CD4-positive, alpha-beta T cell treated with Interferon alpha-2 for 1 hour (primary cell): ENCODE measurements around the gene C9orf50.

Source experiments
- DNase-seq, 2 donors: peaks; one replicate each; pipeline ENCODE4 v3.0.0-alpha.2; 2020 to 2022

C9orf50 gene

GRCh38 chr9:129630967-129631673 lies 10.2 kb upstream of the C9orf50 start:
- no peak for DNase-seq

GRCh38 chr9:129629251-129629820 lies 8.4 kb upstream of the C9orf50 start:
- no peak for DNase-seq

GRCh38 chr9:129628709-129629108 lies 7.8 kb upstream of the C9orf50 start:
- DNase-seq, result no peak

- no peak for DNase-seq
Observed at GRCh38 chr9:129627556-129628440, 6.9 kb upstream of the C9orf50 start.

GRCh38 chr9:129626625-129627284 lies 5.9 kb upstream of the C9orf50 start:
- peak; percentile 30 to 47 for DNase-seq

- peak; percentile 89 to 93 for DNase-seq
Observed at GRCh38 chr9:129626079-129626624, 5.3 kb upstream of the C9orf50 start, which contains the start of gene NTMT1. NTMT1 (plus strand) TSS chr9:129626163; CDS start chr9:129632704, 6,541 bp downstream.

- DNase-seq, result peak; percentile 50 to 58
Observed at GRCh38 chr9:129624947-129625346, 4.0 kb upstream of the C9orf50 start.

GRCh38 chr9:129624168-129624759 lies 3.4 kb upstream of the C9orf50 start:
- peak; percentile 58 to 75 for DNase-seq

GRCh38 chr9:129623331-129623730 lies 2.4 kb upstream of the C9orf50 start:
- no peak for DNase-seq

- no peak for DNase-seq
Observed at GRCh38 chr9:129619787-129620668, 873 bp downstream of the C9orf50 start.

GRCh38 chr9:129617167-129617566 lies 3.7 kb downstream of the C9orf50 start:
- no peak for DNase-seq

- DNase-seq, result no peak
Observed at GRCh38 chr9:129615407-129616285, 5.3 kb downstream of the C9orf50 start.

- no peak for DNase-seq
Observed at GRCh38 chr9:129614932-129615331, 6.0 kb downstream of the C9orf50 start.

GRCh38 chr9:129613520-129614175 lies 7.3 kb downstream of the C9orf50 start:
- no peak for DNase-seq

GRCh38 chr9:129612815-129613519 lies 7.9 kb downstream of the C9orf50 start:
- no peak for DNase-seq

GRCh38 chr9:129612123-129612522 lies 8.8 kb downstream of the C9orf50 start:
- DNase-seq, result no peak

GRCh38 chr9:129611307-129611800 lies 9.5 kb downstream of the C9orf50 start:
- DNase-seq, result no peak

- DNase-seq, result peak; percentile 64 to 77
Observed at GRCh38 chr9:129610473-129611306, 10.2 kb downstream of the C9orf50 start.
